Astrocyte (in vitro differentiated cells and primary cell): ENCODE results near the gene ATP2B2. TPM values are rescaled to one million over a fixed set of nuclear protein-coding genes. Genes with fewer than 3 reads are reported as not detected.
"Not testable (repeated sequence)": the region's sequence is repeated elsewhere in the genome, so short reads cannot be mapped to it uniquely, and the experiment has no call there.

Experiments
- DNase-seq: peaks from one replicate; pipeline ENCODE4 v3.0.0-alpha.2; 2010; ENCODE audit warnings: low read depth
- FAIRE-seq: peaks from 2 replicates; lab custom pipeline; 2011; peaks lifted over from hg19 to GRCh38; lab: Jason Lieb, UNC
- H2AFZ ChIP-seq: 2 replicates; pipeline ENCODE4 v1.6.0; 2012; ENCODE audit warnings: low read depth, low read length, inconsistent platforms
- H3K27ac ChIP-seq: 2 replicates; pipeline ENCODE4 v1.5.1; 2011; ENCODE audit warnings: low read depth, low read length, inconsistent platforms
- H3K27me3 ChIP-seq: 2 replicates; pipeline ENCODE4 v1.6.0; 2011; ENCODE audit warnings: low read length, inconsistent platforms; ENCODE audit not compliant: insufficient read depth
- H3K36me3 ChIP-seq: 2 replicates; pipeline ENCODE4 v1.5.1; 2011; ENCODE audit warnings: low read length, inconsistent platforms; ENCODE audit not compliant: insufficient read depth
- H3K4me1 ChIP-seq: 2 replicates; pipeline ENCODE4 v1.5.1; 2011; ENCODE audit warnings: low read length, inconsistent platforms; ENCODE audit not compliant: insufficient read depth
- H3K4me2 ChIP-seq: 2 replicates; pipeline ENCODE4 v1.6.0; 2012; ENCODE audit warnings: low read length, inconsistent platforms
- H3K4me3 ChIP-seq: 2 replicates; pipeline ENCODE4 v1.5.1; 2011; ENCODE audit warnings: low read depth, mild to moderate bottlenecking, low read length, inconsistent platforms; ENCODE audit not compliant: insufficient read depth
- H3K79me2 ChIP-seq: 2 replicates; pipeline ENCODE4 v1.6.0; 2012; ENCODE audit warnings: mild to moderate bottlenecking, low read length, inconsistent platforms; ENCODE audit not compliant: insufficient read depth
- H3K9ac ChIP-seq: 2 replicates; pipeline ENCODE4 v1.6.0; 2012; ENCODE audit warnings: mild to moderate bottlenecking, low read length, inconsistent platforms
- H3K9me3 ChIP-seq: 2 replicates; pipeline ENCODE4 v1.5.1; 2012; ENCODE audit warnings: low read depth, mild to moderate bottlenecking, low read length, inconsistent platforms; ENCODE audit not compliant: insufficient read depth
- H4K20me1 ChIP-seq: 2 replicates; pipeline ENCODE4 v1.6.0; 2012; ENCODE audit warnings: low read length, inconsistent platforms; ENCODE audit not compliant: insufficient read depth
- H3K27ac Mint-ChIP-seq: one replicate; pipeline ENCODE4 v1.8.0; 2021; ENCODE audit warnings: mild to moderate bottlenecking, mixed read lengths; ENCODE audit not compliant: unreplicated experiment
- H3K27me3 Mint-ChIP-seq: one replicate; pipeline ENCODE4 v1.8.0; 2021; ENCODE audit warnings: low read depth, mixed read lengths; ENCODE audit not compliant: unreplicated experiment
- H3K36me3 Mint-ChIP-seq: one replicate; pipeline ENCODE4 v1.8.0; 2021; ENCODE audit warnings: low read depth, mixed read lengths; ENCODE audit not compliant: unreplicated experiment
- H3K4me1 Mint-ChIP-seq: one replicate; pipeline ENCODE4 v1.8.0; 2021; ENCODE audit warnings: low read depth, mixed read lengths; ENCODE audit not compliant: unreplicated experiment
- H3K4me3 Mint-ChIP-seq: one replicate; pipeline ENCODE4 v1.8.0; 2021; ENCODE audit warnings: mild to moderate bottlenecking, moderate library complexity, mixed read lengths; ENCODE audit not compliant: unreplicated experiment
- H3K9me3 Mint-ChIP-seq: one replicate; pipeline ENCODE4 v1.8.0; 2021; ENCODE audit warnings: mild to moderate bottlenecking, mixed read lengths; ENCODE audit not compliant: unreplicated experiment
- CTCF ChIP-seq: IDR thresholded peaks from 2 replicates; pipeline ENCODE4 v1.5.1; 2011; ENCODE audit warnings: low read depth, mild to moderate bottlenecking, inconsistent platforms, low read length, moderate library complexity; ENCODE audit not compliant: insufficient read depth
- EZH2 ChIP-seq: IDR thresholded peaks from 2 replicates; pipeline ENCODE4 v1.6.1; 2012; ENCODE audit warnings: mild to moderate bottlenecking, low read length, inconsistent platforms; ENCODE audit not compliant: insufficient read depth
- total RNA-seq: library from RNA; stranded (reverse); gene quantifications from 2 replicates; pipeline ENCODE4 v1.2.1, GENCODE V29; 2021

ATP2B2 gene
- total RNA-seq, 1 donor from 2014 or later = 0.05 TPM

- H3K4me1 Mint-ChIP-seq = no peaks in the 10 kb centered on the region
- peaks cover 58% of the 10 kb centered on the region for H3K27me3 Mint-ChIP-seq
- Histone ChIP-seq H3K79me2 (no peaks in the 10 kb centered on the region), H3K9ac (no peak overlapping the region), H3K27me3 (peaks cover 4% of the 10 kb centered on the region), H3K4me1 (no peaks in the 10 kb centered on the region), H3K4me3 (no peak overlapping the region), H2AFZ (no peak overlapping the region), H3K9me3 (peaks cover 26% of the 10 kb centered on the region), H3K27ac (no peak overlapping the region), H3K36me3 (no peaks in the 10 kb centered on the region), H3K4me2 (no peak overlapping the region), H4K20me1 (no peaks in the 10 kb centered on the region)
- H3K4me3 Mint-ChIP-seq = no peak overlapping the region
- DNase-seq = no peak
- TF ChIP-seq EZH2 (no peak), CTCF (no peak)
- H3K9me3 Mint-ChIP-seq = no peaks in the 10 kb centered on the region
- H3K36me3 Mint-ChIP-seq = no peaks in the 10 kb centered on the region
- H3K27ac Mint-ChIP-seq = no peak overlapping the region
- no peak for FAIRE-seq
Measured at GRCh38 chr3:10383850-10384248, 121.5 kb downstream of the ATP2B2 start.

- Mint-ChIP-seq H3K36me3 (no peaks in the 10 kb centered on the region), H3K27ac (no peak overlapping the region), H3K9me3 (no peaks in the 10 kb centered on the region), H3K4me3 (no peak overlapping the region), H3K27me3 (peaks cover 61% of the 10 kb centered on the region), H3K4me1 (no peaks in the 10 kb centered on the region)
- Histone ChIP-seq H3K4me1 (no peaks in the 10 kb centered on the region), H3K79me2 (no peaks in the 10 kb centered on the region), H2AFZ (no peak overlapping the region), H3K4me3 (no peak overlapping the region), H3K9me3 (peaks cover 20% of the 10 kb centered on the region), H3K9ac (no peak overlapping the region), H3K27me3 (peaks cover 4% of the 10 kb centered on the region), H3K36me3 (no peaks in the 10 kb centered on the region), H4K20me1 (no peaks in the 10 kb centered on the region), H3K27ac (no peak overlapping the region), H3K4me2 (no peak overlapping the region)
- FAIRE-seq = no peak
- no peak for DNase-seq
- TF ChIP-seq EZH2 = no peak
- TF ChIP-seq CTCF = no peak
Measured at GRCh38 chr3:10382892-10383849, 122.2 kb downstream of the ATP2B2 start.

GRCh38 chr3:10382445-10382844 is 122.9 kb downstream of the ATP2B2 start:
- H3K4me3 ChIP-seq, H3K9me3 Mint-ChIP-seq, H4K20me1 ChIP-seq, H3K4me3 Mint-ChIP-seq, H3K9ac ChIP-seq, FAIRE-seq, H3K36me3 ChIP-seq, H3K27ac ChIP-seq, H2AFZ ChIP-seq, H3K4me2 ChIP-seq, H3K4me1 ChIP-seq, H3K4me1 Mint-ChIP-seq, H3K36me3 Mint-ChIP-seq, H3K27ac Mint-ChIP-seq, H3K27me3 ChIP-seq, DNase-seq, H3K79me2 ChIP-seq: not testable (repeated sequence)
- H3K27me3 Mint-ChIP-seq = peaks cover 63% of the 10 kb centered on the region
- H3K9me3 ChIP-seq = peaks cover 12% of the 10 kb centered on the region
